Fibroblast of mammary gland (primary cell): ENCODE data around the gene SETBP1.

Experiments used
- DNase-seq: peaks from one replicate; pipeline ENCODE4 v3.0.0-alpha.2; 2010; ENCODE audit warnings: low read depth
- H3K4me3 ChIP-seq: 2 replicates; pipeline ENCODE4 v1.5.1; 2011; ENCODE audit warnings: low read depth, mild to moderate bottlenecking, low read length, moderate library complexity; ENCODE audit not compliant: control insufficient read depth
- TF ChIP-seq, protein P1 (sequence below): conservative IDR thresholded peaks from 2 replicates; pipeline ENCODE4 v1.5.1; 2011; ENCODE audit warnings: low read depth, low read length, inconsistent platforms; ENCODE audit not compliant: control insufficient read depth, insufficient read depth

The SETBP1 gene

GRCh38 chr18:44912740-44913478 lies 232.2 kb downstream of the SETBP1 start:
- TF ChIP-seq, protein P1, sequence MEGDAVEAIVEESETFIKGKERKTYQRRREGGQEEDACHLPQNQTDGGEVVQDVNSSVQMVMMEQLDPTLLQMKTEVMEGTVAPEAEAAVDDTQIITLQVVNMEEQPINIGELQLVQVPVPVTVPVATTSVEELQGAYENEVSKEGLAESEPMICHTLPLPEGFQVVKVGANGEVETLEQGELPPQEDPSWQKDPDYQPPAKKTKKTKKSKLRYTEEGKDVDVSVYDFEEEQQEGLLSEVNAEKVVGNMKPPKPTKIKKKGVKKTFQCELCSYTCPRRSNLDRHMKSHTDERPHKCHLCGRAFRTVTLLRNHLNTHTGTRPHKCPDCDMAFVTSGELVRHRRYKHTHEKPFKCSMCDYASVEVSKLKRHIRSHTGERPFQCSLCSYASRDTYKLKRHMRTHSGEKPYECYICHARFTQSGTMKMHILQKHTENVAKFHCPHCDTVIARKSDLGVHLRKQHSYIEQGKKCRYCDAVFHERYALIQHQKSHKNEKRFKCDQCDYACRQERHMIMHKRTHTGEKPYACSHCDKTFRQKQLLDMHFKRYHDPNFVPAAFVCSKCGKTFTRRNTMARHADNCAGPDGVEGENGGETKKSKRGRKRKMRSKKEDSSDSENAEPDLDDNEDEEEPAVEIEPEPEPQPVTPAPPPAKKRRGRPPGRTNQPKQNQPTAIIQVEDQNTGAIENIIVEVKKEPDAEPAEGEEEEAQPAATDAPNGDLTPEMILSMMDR = no peak
- no peak overlapping the region for H3K4me3 ChIP-seq
- DNase-seq = no peak

GRCh38 chr18:44914028-44914427 lies 233.3 kb downstream of the SETBP1 start:
- H3K4me3 ChIP-seq = no peak overlapping the region
- no peak for DNase-seq
- TF ChIP-seq, protein P1 = no peak

DNA sequence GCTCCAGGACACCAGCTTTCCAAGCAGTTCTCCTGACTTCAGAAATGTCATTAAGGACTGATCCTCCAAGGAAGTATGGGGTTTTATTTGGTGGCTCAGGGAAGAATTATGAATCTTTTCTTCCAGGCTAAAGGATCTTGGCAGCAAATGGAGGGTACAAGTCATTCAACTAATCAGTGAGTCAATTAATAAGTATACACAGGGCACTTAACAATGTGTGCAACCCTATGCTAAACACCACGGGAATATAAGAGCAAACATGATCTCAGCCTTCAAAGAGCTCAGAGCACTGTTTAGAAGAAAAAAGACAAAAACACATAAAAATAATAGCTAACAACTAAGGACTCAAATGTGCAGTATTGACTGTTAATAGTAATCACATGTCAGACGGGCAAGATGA lies 234.5 kb downstream of the SETBP1 start:
- no peak overlapping the region for H3K4me3 ChIP-seq
- TF ChIP-seq, protein P1 = no peak
- peak; percentile 29 for DNase-seq

DNA sequence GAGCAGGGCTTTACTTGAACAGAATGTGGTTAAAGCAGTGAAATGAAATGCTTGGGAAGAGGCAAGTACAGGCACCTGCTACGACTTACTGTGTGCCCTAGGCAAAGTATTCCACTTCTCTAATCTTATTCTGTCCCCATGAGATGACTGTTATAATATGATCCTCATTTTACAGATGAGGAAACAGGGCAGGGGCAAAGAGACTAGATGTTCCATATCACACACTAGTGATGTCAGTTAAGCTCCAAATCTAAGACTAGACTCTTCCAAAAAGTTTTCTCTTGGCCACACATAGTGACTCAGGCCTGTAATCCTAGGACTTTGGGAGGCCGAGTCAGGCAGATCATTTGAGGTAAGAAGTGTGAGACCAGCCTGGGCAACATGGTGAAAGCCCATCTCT lies 235.0 kb downstream of the SETBP1 start:
- peak; percentile 30 for DNase-seq
- TF ChIP-seq, protein P1 = no peak
- no peak overlapping the region for H3K4me3 ChIP-seq

- DNase-seq = no peak
- TF ChIP-seq, protein P1 = no peak
Observed at GRCh38 chr18:44916429-44917207, 235.9 kb downstream of the SETBP1 start.

DNA sequence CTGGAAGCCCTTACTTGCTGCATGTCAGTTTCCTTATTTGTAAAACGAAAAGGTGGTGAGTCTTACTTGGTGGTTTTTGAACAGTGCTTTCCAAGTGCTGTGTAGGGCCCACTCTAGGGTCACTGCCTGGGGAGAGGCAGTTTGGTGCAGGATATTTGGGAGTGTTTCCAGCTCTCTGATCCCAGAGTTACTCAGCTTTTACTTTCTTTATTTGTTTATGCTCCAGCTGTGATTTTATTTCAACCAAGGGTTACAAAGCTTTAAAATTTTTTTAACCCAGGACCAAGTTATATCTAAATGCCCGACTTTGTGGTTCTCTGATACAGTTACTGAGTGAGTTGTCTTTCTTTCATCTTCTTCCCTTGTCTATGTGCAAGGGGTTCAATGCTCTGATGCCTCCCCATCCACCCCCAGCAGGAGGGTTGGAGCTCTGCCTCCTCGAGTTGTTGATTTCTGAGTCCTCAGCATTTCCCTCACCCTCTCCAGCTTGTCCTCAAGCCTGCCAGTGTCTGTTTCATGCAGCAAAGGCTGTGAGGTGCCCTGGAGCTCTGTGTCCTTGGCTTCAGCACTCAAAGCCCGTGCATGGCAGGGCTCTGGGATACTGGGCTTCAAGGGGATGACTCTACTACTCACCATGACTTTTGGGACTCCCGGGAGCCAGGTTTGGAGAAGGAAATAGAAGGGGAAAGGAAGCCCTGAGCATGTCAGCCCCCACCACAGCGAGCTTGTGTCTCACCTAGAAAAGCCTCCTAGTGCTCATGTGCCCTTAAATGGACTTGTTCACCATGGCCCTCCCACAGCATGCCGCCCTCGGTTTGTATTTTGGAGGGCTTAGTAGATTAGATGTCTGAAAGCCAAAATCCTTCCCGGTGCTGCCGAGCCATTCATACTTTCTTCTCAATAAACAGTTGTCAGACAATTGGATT lies 236.8 kb downstream of the SETBP1 start:
- TF ChIP-seq, protein P1 = no peak
- DNase-seq = no peak

More at GRCh38 chr18:44916429-44917207, 235.9 kb downstream of the SETBP1 start:
- no peak overlapping the region for H3K4me3 ChIP-seq

More for the DNA sequence above, 236.8 kb downstream of the SETBP1 start:
- H3K4me3 ChIP-seq = no peak overlapping the region
